HCT116 (cell line): ENCODE measurements around the gene SEPTIN12. TPM values are rescaled to one million over a fixed set of nuclear protein-coding genes. Genes with fewer than 3 reads are reported as not detected.

Experiments used
- ATAC-seq: fragments of 200-7000 bp; cut with Tn5 transposase; 2 replicates; pipeline ENCODE4 v1.9.1; 2020; ENCODE audit warnings: mild to moderate bottlenecking, moderate library complexity
- BruUV-seq: library from RNA; stranded (reverse); fragments of 400-500 nt; replicated peaks from 2 replicates; lab custom pipeline; 2021; lab: Mats Ljungman, UMichigan
- CTCF ChIA-PET: fragments of 300-600 bp; sonication (Branson Sonifier 250); formaldehyde crosslinking; loops from one replicate; lab custom pipeline; 2021; ENCODE audit warnings: antibody characterized with exemption; lab: Charles Lee
- POLR2A ChIA-PET: fragments of 300-600, 350-600 bp; sonication (Branson Sonifier 250); formaldehyde crosslinking; loops from one replicate; lab custom pipeline; 2021; ENCODE audit warnings: antibody characterized with exemption; lab: Charles Lee
- RAD21 ChIA-PET, 2 experiments: fragments of 300-600 bp; sonication (Branson Sonifier 250); formaldehyde crosslinking; loops; one replicate each; lab custom pipeline; 2023; ENCODE audit warnings: low total read pairs in 2 of 2; ENCODE audit not compliant: uncharacterized antibody in 2 of 2, unreplicated experiment in 2 of 2, low non-redundant PET in 1 of 2; lab: Charles Lee
- DNase-seq: peaks from one replicate; pipeline ENCODE4 v3.0.0-alpha.2; 2010; ENCODE audit warnings: low read depth, low spot score
- H2AFZ ChIP-seq: fragments of 200-600 bp; shearing (Covaris generic), sonication (generic); 2 replicates; pipeline ENCODE4 v1.6.1; 2017; ENCODE audit warnings: low read depth, mixed run types, mixed read lengths, antibody characterized with exemption, low read length; ENCODE audit not compliant: poor library complexity, severe bottlenecking
- H3K27ac ChIP-seq: 2 replicates; pipeline ENCODE4 v1.5.1; 2012; ENCODE audit warnings: low read depth, low read length
- H3K27me3 ChIP-seq: fragments of 200-600 bp; sonication (generic); 2 replicates; pipeline ENCODE4 v1.6.1; 2016; ENCODE audit warnings: mixed run types, low read length, mixed read lengths; ENCODE audit not compliant: insufficient read depth
- H3K36me3 ChIP-seq, 2 experiments: fragments of 200-500 bp in 1 of 2; fragments of 200-600 bp in 1 of 2; sonication (Bioruptor generic) in 1 of 2; sonication (generic) in 1 of 2; 2 replicates each; pipeline versions ENCODE4 v1.5.1 to v1.6.1; 2014 to 2016; ENCODE audit warnings: low read length in 2 of 2, inconsistent platforms in 1 of 2, mixed read lengths in 1 of 2, mixed run types in 1 of 2; ENCODE audit not compliant: insufficient read depth in 2 of 2, control insufficient read depth in 1 of 2
- H3K4me1 ChIP-seq, 2 experiments: fragments of 200-600 bp in 1 of 2; sonication (generic) in 1 of 2; 2 replicates each; pipeline versions ENCODE4 v1.5.1 to v1.6.1; 2012 to 2017; ENCODE audit warnings: low read length in 2 of 2, inconsistent platforms in 1 of 2, mild to moderate bottlenecking in 1 of 2, mixed read lengths in 1 of 2, mixed run types in 1 of 2, moderate library complexity in 1 of 2; ENCODE audit not compliant: insufficient read depth in 2 of 2, control insufficient read depth in 1 of 2
- H3K4me2 ChIP-seq: fragments of 200-600 bp; sonication (generic); 2 replicates; pipeline ENCODE4 v1.6.1; 2017; ENCODE audit warnings: mixed run types, low read length, mixed read lengths
- H3K4me3 ChIP-seq, 2 experiments: fragments of 200-600 bp in 1 of 2; sonication (generic) in 1 of 2; replicated peaks in 1 of 2; 2 replicates each; pipeline ENCODE4 v1.5.1; 2011 to 2016; ENCODE audit warnings: low read length in 2 of 2, control low read depth in 1 of 2, low read depth in 1 of 2, mild to moderate bottlenecking in 1 of 2, mixed read lengths in 1 of 2, mixed run types in 1 of 2
- H3K79me2 ChIP-seq: fragments of 200-600 bp; sonication (generic); 2 replicates; pipeline ENCODE4 v1.6.1; 2017; ENCODE audit warnings: mild to moderate bottlenecking, mixed run types, low read length, moderate library complexity, mixed read lengths; ENCODE audit not compliant: insufficient read depth
- H3K9ac ChIP-seq: fragments of 200-600 bp; sonication (generic); 2 replicates; pipeline ENCODE4 v1.6.1; 2016; ENCODE audit warnings: low read length, mixed read lengths
- H3K9me2 ChIP-seq: fragments of 200-600 bp; sonication (generic), shearing (Covaris generic); 2 replicates; pipeline ENCODE4 v1.6.1; 2017; ENCODE audit warnings: mixed run types, mild to moderate bottlenecking, moderate library complexity; ENCODE audit not compliant: insufficient read depth
- H3K9me3 ChIP-seq, 2 experiments: fragments of 200-500 bp in 1 of 2; fragments of 200-600 bp in 1 of 2; sonication (Bioruptor generic) in 1 of 2; sonication (generic) in 1 of 2; 2 replicates each; pipeline ENCODE4 v1.6.1; 2014 to 2017; ENCODE audit warnings: low read length in 2 of 2, mixed read lengths in 2 of 2, inconsistent platforms in 1 of 2, low read depth in 1 of 2, mild to moderate bottlenecking in 1 of 2, mixed run types in 1 of 2, moderate library complexity in 1 of 2; ENCODE audit not compliant: control insufficient read depth in 1 of 2, insufficient read depth in 1 of 2
- H4K20me1 ChIP-seq: fragments of 200-600 bp; sonication (generic), shearing (Covaris generic); 2 replicates; pipeline ENCODE4 v1.6.1; 2017; ENCODE audit warnings: mixed run types, mild to moderate bottlenecking, moderate library complexity; ENCODE audit not compliant: insufficient read depth
- ATF3 ChIP-seq: IDR thresholded peaks from 2 replicates; pipeline ENCODE4 v1.6.1; 2012
- ELF1 ChIP-seq: IDR thresholded peaks from 2 replicates; pipeline ENCODE4 v1.6.1; 2012; ENCODE audit warnings: low read depth, borderline replicate concordance
- FOSL1 ChIP-seq: IDR thresholded peaks from 2 replicates; pipeline ENCODE4 v1.6.1; 2012; ENCODE audit warnings: low read depth
- POLR2AphosphoS5 ChIP-seq: IDR thresholded peaks from 2 replicates; pipeline ENCODE4 v1.6.1; 2011; ENCODE audit warnings: mild to moderate bottlenecking, low read depth, low read length, moderate library complexity
- REST ChIP-seq: IDR thresholded peaks from 2 replicates; pipeline ENCODE4 v1.6.1; 2012; ENCODE audit warnings: low read depth
- SP1 ChIP-seq: IDR thresholded peaks from 2 replicates; pipeline ENCODE4 v1.6.1; 2012; ENCODE audit warnings: low read depth
- SRF ChIP-seq: IDR thresholded peaks from 2 replicates; pipeline ENCODE4 v1.6.1; 2012; ENCODE audit warnings: low read depth
- YY1 ChIP-seq: IDR thresholded peaks from 2 replicates; pipeline ENCODE4 v1.6.1; 2011; ENCODE audit warnings: low read length, low read depth, moderate library complexity, mild to moderate bottlenecking; ENCODE audit not compliant: insufficient replicate concordance; ENCODE audit errors: extremely low read depth
- ZBTB33 ChIP-seq: IDR thresholded peaks from 2 replicates; pipeline ENCODE4 v1.6.1; 2011; ENCODE audit warnings: mild to moderate bottlenecking, low read length, moderate library complexity; ENCODE audit not compliant: insufficient replicate concordance; ENCODE audit errors: extremely low read depth
- ZFX ChIP-seq: fragments of 450-650 bp; IDR thresholded peaks from 2 replicates; pipeline ENCODE4 v1.6.1; 2017
- ZNF274 ChIP-seq: fragments of 200-500 bp; sonication (Bioruptor generic); IDR thresholded peaks from 2 replicates; pipeline ENCODE4 v1.6.1; 2014; ENCODE audit warnings: mild to moderate bottlenecking, low read depth, low read length, inconsistent platforms
- intact Hi-C: fragments of 100-400 bp; cut with micrococcal nuclease; formaldehyde crosslinking; loops from 2 replicates; pipeline ENCODE4 v1.10.0; 2022
- total RNA-seq: library from RNA; stranded (reverse); gene quantifications from one replicate; pipeline ENCODE4 v1.2.1, GENCODE V29; 2021; ENCODE audit not compliant: unreplicated experiment

SEPTIN12 gene
- total RNA-seq, 1 experiment from 2014 or later, result not detected

- POLR2A ChIA-PET, result no interaction called here
- DNase-seq (no peak), ATAC-seq (no peak)
- Histone ChIP-seq H3K9me3 (no peaks in the 10 kb centered on the region), H2AFZ (no peak overlapping the region), H4K20me1 (no peaks in the 10 kb centered on the region), H3K36me3 (peaks cover 18 to 21% of the 10 kb centered on the region in 2 experiments; a peak in 3 of 4 replicates), H3K27ac (no peak overlapping the region), H3K4me2 (no peak overlapping the region), H3K4me1 (peaks cover 13 to 20% of the 10 kb centered on the region in 2 experiments), H3K27me3 (no peaks in the 10 kb centered on the region), H3K4me3 (no peak overlapping the region), H3K9ac (no peak overlapping the region), H3K9me2 (no peaks in the 10 kb centered on the region), H3K79me2 (no peaks in the 10 kb centered on the region)
- BruUV-seq, result no TSS peak
- no peak for TF ChIP-seq YY1
- no peak for TF ChIP-seq ATF3
- TF ChIP-seq SP1, result no peak
- TF ChIP-seq SRF, result no peak
- no peak for TF ChIP-seq POLR2AphosphoS5
- TF ChIP-seq ZFX, result no peak
- no peak for TF ChIP-seq ELF1
- TF ChIP-seq ZBTB33, result no peak
- TF ChIP-seq FOSL1, result no peak
- TF ChIP-seq REST, result no peak
- no peak for TF ChIP-seq ZNF274
- CTCF ChIA-PET, result no interaction called here
- intact Hi-C loops, result no loop called here
- RAD21 ChIA-PET, result no interaction called here
Observed at GRCh38 chr16:4805231-4805630, 17.1 kb upstream of the SEPTIN12 start.
